ENCODE data around the gene IRF1. TPM values are rescaled to one million over a fixed set of nuclear protein-coding genes. Genes with fewer than 3 reads are reported as not detected.
A peak's percentile ranks its signal among the peaks of the same experiment; 100 is the strongest.

The IRF1 gene
- total and polyA plus RNA-seq, 2 of the 4 experiments (the other 2 are of a cell fraction) = 11.1 to 18.9 TPM

DNA sequence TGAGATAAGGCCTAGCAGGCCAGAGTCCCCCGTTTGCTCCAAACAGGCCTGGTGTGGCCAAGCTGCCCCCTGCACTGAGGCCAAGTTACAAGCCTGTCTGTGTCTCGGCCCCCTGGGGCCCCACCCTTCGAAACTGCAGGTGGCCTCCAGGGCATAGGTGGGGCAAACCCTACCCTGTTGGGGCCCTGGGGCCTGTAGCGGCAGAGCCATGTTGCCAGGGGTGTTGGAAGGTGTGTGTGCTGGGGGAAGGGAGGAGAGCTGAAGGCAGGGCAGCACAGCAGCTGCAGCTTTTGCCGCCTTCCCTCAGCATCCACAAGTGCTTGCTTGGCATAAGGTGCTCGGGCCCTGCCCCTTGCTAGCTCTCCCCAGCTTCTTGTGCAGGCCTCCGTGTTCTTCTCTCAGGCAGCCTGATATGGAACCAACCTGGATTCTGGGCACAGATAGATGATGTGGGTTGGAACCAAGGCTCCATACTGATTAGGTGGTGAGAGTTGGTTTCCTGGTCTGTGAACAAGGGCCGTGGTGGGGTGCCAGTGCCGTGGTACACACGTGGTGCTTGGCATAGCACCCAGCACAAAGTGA lies 12.7 kb downstream of the IRF1 start:
- Histone ChIP-seq H3K9me1 (ENCODE audit: insufficient read depth, low read length) (peaks cover 13% of the 10 kb centered on the region; the same call in 1 of the 2 replicates), H3K79me1 (ENCODE audit: low read depth in 1 of 2, low read length in 2 of 2) (peaks cover 0 to 6% of the 10 kb centered on the region in 2 experiments; a peak in 1 of 4 replicates), H3K4ac (ENCODE audit: low read depth, low read length) (peak overlapping the region; percentile 34; the same call in 1 of the 2 replicates), H3K14ac (replicated peaks; ENCODE audit: low read depth, low read length) (no peak overlapping the region), H2AFZ (replicated peaks; ENCODE audit: low read length, poor library complexity) (no peak overlapping the region), H3K27me3 (ENCODE audit: control insufficient read depth, insufficient read depth, low read length) (no peaks in the 10 kb centered on the region), H2AK5ac (ENCODE audit: low read depth, low read length) (no peak overlapping the region; the same call in 1 of the 2 replicates), H2AK9ac (replicated peaks; ENCODE audit: low read depth, low read length, poor library complexity) (no peak overlapping the region), H4K91ac (ENCODE audit: insufficient read depth, low read depth, low read length) (no peak overlapping the region), H4K5ac (ENCODE audit: low read depth, low read length) (no peak overlapping the region), H4K20me1 (ENCODE audit: insufficient read depth, low read length) (0 out of 2 replicates have a peak, but pooled peaks cover 2% of the 10 kb centered on the region), H3K9ac (ENCODE audit: low read depth, low read length) (no peak overlapping the region), H3K23ac (ENCODE audit: low read depth, low read length) (no peak overlapping the region), H2BK15ac (ENCODE audit: low read depth, low read length) (no peak overlapping the region), H3K56ac (ENCODE audit: extremely low read depth, insufficient read depth, low read length) (no peak overlapping the region), H3K4me1 (ENCODE audit: control insufficient read depth, insufficient read depth, low read length) (no peaks in the 10 kb centered on the region), H3K36me3 (ENCODE audit: control insufficient read depth, insufficient read depth, low read length) (peaks cover 5% of the 10 kb centered on the region), H3K18ac (ENCODE audit: low read depth, low read length) (no peak overlapping the region), H2BK20ac (ENCODE audit: low read depth, low read length) (no peak overlapping the region), H3K27ac (ENCODE audit: insufficient read depth, low read length) (no peak overlapping the region), H2BK120ac (ENCODE audit: low read depth, low read length) (no peak overlapping the region), H3K4me3 (ENCODE audit: insufficient read depth, low read depth, low read length) (no peak overlapping the region), H2BK5ac (ENCODE audit: low read depth, low read length, poor library complexity, severe bottlenecking) (no peak overlapping the region), H3K9me3 (ENCODE audit: control insufficient read depth, insufficient read depth, low read length) (no peaks in the 10 kb centered on the region), H3K4me2 (ENCODE audit: low read depth, low read length) (no peak overlapping the region), H4K8ac (ENCODE audit: low read depth in 2 of 2, low read length in 2 of 2) (no peak overlapping the region)
- ChIA-PET POLR2A (ENCODE audit: unreplicated experiment) (interaction anchor here (0.9 to 1.6 kb wide), 2 partner anchors 12 to 50 kb away, joined by 3 read pairs; partner anchors contain the start of gene IRF1), CTCF (interaction anchor here (0.9 kb wide), 1 partner anchor 13 kb away, joined by 3 read pairs; the partner anchor contains the start of gene IRF1)
- dilution Hi-C loops (cut with HindIII; ENCODE audit: low sequenced_read_pairs, unreplicated experiment) = no loop called here
- no TSS peak for BruUV-seq (replicated peaks)
- TF ChIP-seq POLR2A (IDR thresholded peaks at IDR 0.05; ENCODE audit: low read depth, low read length) (peak; percentile 34; the same call in 1 of the 2 replicates), RAD21 (IDR thresholded peaks at IDR 0.05; ENCODE audit: low read length) (no peak)
- in situ Hi-C loops (cut with MboI; ENCODE audit: low sequenced_read_pairs) = loop anchor here (25.0 kb wide), 1 partner anchor 391 kb away; no protein-coding TSS in a partner anchor
- ATAC-seq (ENCODE audit: low read depth) (no peak), DNase-seq (no peak)
- intact Hi-C loops (cut with micrococcal nuclease) = no loop called here
- 100% methylated on average over 1 of the region's 10 CpGs; no CpG with 5 or more reads in 1 of the 2 experiments for WGBS, 2 experiments (ENCODE audit: extremely low coverage in 2 of 2, insufficient read length in 1 of 2)
